ENCODE results near the gene DIPK1C. TPM values are rescaled to one million over a fixed set of nuclear protein-coding genes. Genes with fewer than 3 reads are reported as not detected.

The DIPK1C gene
- total and polyA plus RNA-seq, 2 of the 4 experiments (the other 2 are of a cell fraction), result not detected

GRCh38 chr18:74397572-74397971 lies 59.5 kb downstream of the DIPK1C start:
- Histone ChIP-seq H3K18ac (ENCODE audit: low read depth, low read length) (no peak overlapping the region), H3K79me1 (ENCODE audit: low read depth in 1 of 2, low read length in 2 of 2) (no peaks in the 10 kb centered on the region), H3K14ac (replicated peaks; ENCODE audit: low read depth, low read length) (no peak overlapping the region), H3K4ac (ENCODE audit: low read depth, low read length) (no peak overlapping the region), H3K4me2 (ENCODE audit: low read depth, low read length) (no peak overlapping the region), H3K56ac (ENCODE audit: extremely low read depth, insufficient read depth, low read length) (no peak overlapping the region), H4K8ac (ENCODE audit: low read depth in 2 of 2, low read length in 2 of 2) (no peak overlapping the region), H3K23ac (ENCODE audit: low read depth, low read length) (no peak overlapping the region), H3K36me3 (ENCODE audit: control insufficient read depth, insufficient read depth, low read length) (no peaks in the 10 kb centered on the region), H3K27me3 (ENCODE audit: control insufficient read depth, insufficient read depth, low read length) (peaks cover 25% of the 10 kb centered on the region), H2BK15ac (ENCODE audit: low read depth, low read length) (no peak overlapping the region), H3K4me1 (ENCODE audit: control insufficient read depth, insufficient read depth, low read length) (no peaks in the 10 kb centered on the region), H4K91ac (ENCODE audit: insufficient read depth, low read depth, low read length) (no peak overlapping the region), H3K4me3 (ENCODE audit: insufficient read depth, low read depth, low read length) (no peak overlapping the region), H2AFZ (replicated peaks; ENCODE audit: low read length, poor library complexity) (no peak overlapping the region), H2AK5ac (ENCODE audit: low read depth, low read length) (no peak overlapping the region), H2BK5ac (ENCODE audit: low read depth, low read length, poor library complexity, severe bottlenecking) (no peak overlapping the region), H3K9me3 (ENCODE audit: control insufficient read depth, insufficient read depth, low read length) (no peaks in the 10 kb centered on the region), H3K27ac (ENCODE audit: insufficient read depth, low read length) (no peak overlapping the region), H3K9ac (ENCODE audit: low read depth, low read length) (no peak overlapping the region), H2AK9ac (replicated peaks; ENCODE audit: low read depth, low read length, poor library complexity) (no peak overlapping the region), H4K20me1 (ENCODE audit: insufficient read depth, low read length) (no peaks in the 10 kb centered on the region), H2BK120ac (ENCODE audit: low read depth, low read length) (no peak overlapping the region), H3K9me1 (ENCODE audit: insufficient read depth, low read length) (no peaks in the 10 kb centered on the region), H2BK20ac (ENCODE audit: low read depth, low read length) (no peak overlapping the region), H4K5ac (ENCODE audit: low read depth, low read length) (no peak overlapping the region)
- in situ Hi-C loops (cut with MboI; ENCODE audit: low sequenced_read_pairs), result no loop called here
- no peak for DNase-seq
- POLR2A ChIA-PET (ENCODE audit: unreplicated experiment), result no interaction called here
- ATAC-seq (ENCODE audit: low read depth), result no peak
- CTCF ChIA-PET, result no interaction called here
- WGBS, 2 experiments (ENCODE audit: extremely low coverage in 2 of 2, insufficient read length in 1 of 2), result 86% methylated on average over 1 of the region's 7 CpGs; no CpG with 5 or more reads in 1 of the 2 experiments
- dilution Hi-C loops (cut with HindIII; ENCODE audit: low sequenced_read_pairs, unreplicated experiment), result no loop called here
- no peak for TF ChIP-seq BHLHE40 (IDR thresholded peaks at IDR 0.05; ENCODE audit: low read depth, low read length)
- TF ChIP-seq USF2 (IDR thresholded peaks at IDR 0.05; ENCODE audit: low read depth, low read length), result no peak
- no peak for TF ChIP-seq MXI1 (IDR thresholded peaks at IDR 0.05; ENCODE audit: borderline replicate concordance, low read depth, low read length)
- TF ChIP-seq FOS (IDR thresholded peaks at IDR 0.05; ENCODE audit: low read depth, low read length), result no peak
- TF ChIP-seq CTCF (conservative IDR thresholded peaks at IDR 0.05; ENCODE audit: low read depth, low read length), result no peak
- TF ChIP-seq SMC3 (IDR thresholded peaks at IDR 0.05; ENCODE audit: low read depth, low read length), result no peak
- no peak for TF ChIP-seq CHD1 (IDR thresholded peaks at IDR 0.05; ENCODE audit: low read depth, low read length)
- no peak for TF ChIP-seq NFE2L2 (IDR thresholded peaks at IDR 0.05; ENCODE audit: low read depth, low read length)
- no peak for TF ChIP-seq CEBPB (IDR thresholded peaks at IDR 0.05; ENCODE audit: low read depth, low read length)
- no peak for TF ChIP-seq RCOR1 (IDR thresholded peaks at IDR 0.05; ENCODE audit: insufficient replicate concordance, low read length)
- no peak for TF ChIP-seq MAFK (IDR thresholded peaks at IDR 0.05; ENCODE audit: low read depth, low read length)
- TF ChIP-seq ELK1 (IDR thresholded peaks at IDR 0.05; ENCODE audit: borderline replicate concordance, low read depth, low read length), result no peak
- TF ChIP-seq MAZ (IDR thresholded peaks at IDR 0.05; ENCODE audit: borderline replicate concordance, low read depth, low read length), result no peak
- intact Hi-C loops (cut with micrococcal nuclease), result no loop called here
- BruUV-seq (replicated peaks), result no TSS peak

Data from IMR-90 (cell line).